HCT116 (cell line): Measurements from ENCODE around the gene SIGLECL1.

Experiments used
- CTCF ChIP-seq, 3 experiments: fragments of 200-600 bp in 1 of 3; sonication (generic) in 1 of 3; IDR thresholded peaks in 2 of 3; conservative IDR thresholded peaks in 1 of 3; 2 replicates each; pipeline ENCODE4 v1.5.1; 2012 to 2017; ENCODE audit warnings: low read depth in 2 of 3, low read length in 2 of 3, antibody characterized with exemption in 1 of 3, borderline replicate concordance in 1 of 3, control low read depth in 1 of 3, mild to moderate bottlenecking in 1 of 3, mixed read lengths in 1 of 3, mixed run types in 1 of 3, moderate library complexity in 1 of 3; ENCODE audit not compliant: insufficient read depth in 1 of 3
- EZH2 ChIP-seq: fragments of 200-600 bp; sonication (generic); IDR thresholded peaks from 2 replicates; pipeline ENCODE4 v1.6.1; 2017; ENCODE audit warnings: antibody characterized with exemption, mixed run types

GRCh38 chr19:51242881-51243630, 7.8 kb upstream of the SIGLECL1 start:
- TF ChIP-seq EZH2, result no peak
- TF ChIP-seq CTCF (IDR thresholded peaks at IDR 0.05 in 2 of 3, conservative IDR thresholded peaks at IDR 0.05 in 1 of 3; ENCODE audit: borderline replicate concordance in 1 of 3, insufficient read depth in 1 of 3, low read depth in 2 of 3, low read length in 2 of 3), result no peak
